GM23338 (cell line): ENCODE measurements around the gene TEKTIP1. TPM values are rescaled to one million over a fixed set of nuclear protein-coding genes. Genes with fewer than 3 reads are reported as not detected.

Experiments used
- ATAC-seq: fragments of 200-7000 bp; cut with Tn5 transposase; 3 replicates; pipeline ENCODE4 v1.9.1; 2020
- DNase-seq: peaks from one replicate; pipeline ENCODE4 v3.0.0-alpha.2; 2015; ENCODE audit warnings: low spot score
- H2AFZ ChIP-seq: fragments of 200-600 bp; sonication (generic); 2 replicates; pipeline ENCODE4 v1.8.0; 2016; ENCODE audit warnings: antibody characterized with exemption, mild to moderate bottlenecking, moderate library complexity
- H3F3A ChIP-seq: fragments of 200-600 bp; sonication (generic); replicated peaks from 2 replicates; pipeline ENCODE4 v1.8.0; 2017; ENCODE audit warnings: antibody characterized with exemption, mixed run types, low read depth
- H3K27ac ChIP-seq: fragments of 200-600 bp; sonication (generic); 2 replicates; pipeline ENCODE4 v1.6.1; 2016; ENCODE audit warnings: low read depth
- H3K27me3 ChIP-seq: fragments of 200-600 bp; sonication (generic); 2 replicates; pipeline ENCODE4 v1.8.0; 2016; ENCODE audit warnings: mild to moderate bottlenecking, mixed run types, moderate library complexity; ENCODE audit not compliant: insufficient read depth
- H3K36me3 ChIP-seq: fragments of 200-600 bp; sonication (generic); 2 replicates; pipeline ENCODE4 v1.8.0; 2016; ENCODE audit warnings: mild to moderate bottlenecking; ENCODE audit not compliant: insufficient read depth
- H3K4me1 ChIP-seq: fragments of 200-600 bp; sonication (generic); 2 replicates; pipeline ENCODE4 v1.8.0; 2016; ENCODE audit warnings: mild to moderate bottlenecking, moderate library complexity; ENCODE audit not compliant: insufficient read depth
- H3K4me2 ChIP-seq: fragments of 200-600 bp; sonication (generic); 2 replicates; pipeline ENCODE4 v1.7.1; 2017; ENCODE audit warnings: mixed run types
- H3K4me3 ChIP-seq: fragments of 200-600 bp; sonication (generic); 2 replicates; pipeline ENCODE4 v1.6.1; 2016; ENCODE audit warnings: mixed run types
- H3K79me2 ChIP-seq: fragments of 200-600 bp; sonication (generic); replicated peaks from 2 replicates; pipeline ENCODE4 v1.8.0; 2017; ENCODE audit warnings: mild to moderate bottlenecking; ENCODE audit not compliant: insufficient read depth
- H3K9me2 ChIP-seq: fragments of 200-600 bp; sonication (generic); 2 replicates; pipeline ENCODE4 v1.8.0; 2017; ENCODE audit not compliant: insufficient read depth
- H4K20me1 ChIP-seq: fragments of 200-600 bp; sonication (generic); replicated peaks from 2 replicates; pipeline ENCODE4 v1.8.0; 2017; ENCODE audit warnings: mild to moderate bottlenecking; ENCODE audit not compliant: insufficient read depth
- H3K27ac Mint-ChIP-seq: 2 replicates; pipeline ENCODE4 v1.8.0; 2020; ENCODE audit warnings: inconsistent platforms, mild to moderate bottlenecking, moderate library complexity, mixed read lengths
- H3K27me3 Mint-ChIP-seq: 3 replicates; pipeline ENCODE4 v1.8.0; 2022; ENCODE audit warnings: low read depth, mild to moderate bottlenecking, moderate library complexity, mixed read lengths, inconsistent platforms; ENCODE audit not compliant: insufficient read depth, poor library complexity
- H3K36me3 Mint-ChIP-seq: 3 replicates; pipeline ENCODE4 v1.8.0; 2021; ENCODE audit warnings: low read depth, mild to moderate bottlenecking, inconsistent platforms, moderate library complexity, mixed read lengths
- H3K4me1 Mint-ChIP-seq: 3 replicates; pipeline ENCODE4 v1.8.0; 2020; ENCODE audit warnings: mild to moderate bottlenecking, inconsistent platforms, mixed read lengths
- H3K4me3 Mint-ChIP-seq: 3 replicates; pipeline ENCODE4 v1.8.0; 2021; ENCODE audit warnings: moderate library complexity, mild to moderate bottlenecking, inconsistent platforms, mixed read lengths
- H3K9me3 Mint-ChIP-seq: 3 replicates; pipeline ENCODE4 v1.8.0; 2020; ENCODE audit warnings: moderate library complexity, mild to moderate bottlenecking, inconsistent platforms, mixed read lengths
- CREB1 ChIP-seq: fragments of 250-450 bp; sonication (Bioruptor Pico); IDR thresholded peaks from 2 replicates; pipeline ENCODE4 v1.5.0; 2020; ENCODE audit warnings: low read depth, mild to moderate bottlenecking, moderate library complexity
- EZH2 ChIP-seq: fragments of 200-600 bp; sonication (generic); IDR thresholded peaks from one replicate; pipeline ENCODE4 v1.8.0; 2017; ENCODE audit warnings: antibody characterized with exemption, mild to moderate bottlenecking, low read depth; ENCODE audit not compliant: unreplicated experiment
- EZH2phosphoT487 ChIP-seq: fragments of 200-600 bp; sonication (generic); IDR thresholded peaks from one replicate; pipeline ENCODE4 v1.8.1; 2018; ENCODE audit warnings: antibody characterized with exemption; ENCODE audit not compliant: unreplicated experiment
- JUNB ChIP-seq: IDR thresholded peaks from one replicate; pipeline ENCODE4 v1.6.1; 2016; ENCODE audit warnings: antibody characterized with exemption; ENCODE audit not compliant: unreplicated experiment
- NANOG ChIP-seq: IDR thresholded peaks from 2 replicates; pipeline ENCODE4 v1.6.1; 2016; ENCODE audit warnings: antibody characterized with exemption, borderline replicate concordance
- POLR2AphosphoS5 ChIP-seq: IDR thresholded peaks from 2 replicates; pipeline ENCODE4 v1.6.1; 2016; ENCODE audit warnings: antibody characterized with exemption, low read depth
- REST ChIP-seq: IDR thresholded peaks from one replicate; pipeline ENCODE4 v1.6.1; 2018; ENCODE audit warnings: antibody characterized with exemption; ENCODE audit not compliant: unreplicated experiment
- STAT1 ChIP-seq: IDR thresholded peaks from one replicate; pipeline ENCODE4 v1.6.1; 2016; ENCODE audit warnings: antibody characterized with exemption; ENCODE audit not compliant: unreplicated experiment
- ZNF114 ChIP-seq: fragments of 250-450 bp; sonication (Bioruptor Pico); IDR thresholded peaks from 2 replicates; pipeline ENCODE4 v1.5.0; 2020; ENCODE audit warnings: mild to moderate bottlenecking, moderate library complexity
- ZNF331 ChIP-seq: fragments of 250-450 bp; sonication (Bioruptor Pico); IDR thresholded peaks from 2 replicates; pipeline ENCODE4 v1.5.0; 2020; ENCODE audit warnings: low read depth, mild to moderate bottlenecking, moderate library complexity
- polyA plus RNA-seq: library from polyadenylated mRNA; unstranded; fragments of >200 nt; fragmentation: Nextera tagmentation; extraction: Ambion mirVana; gene quantifications from 2 replicates; pipeline ENCODE4 v1.2.1, GENCODE V29; 2016
- total RNA-seq: library from RNA; depleted of rRNA; stranded (reverse); fragments of >200 nt; shearing (Covaris generic); gene quantifications from 2 replicates; pipeline ENCODE4 v1.2.3, GENCODE V29; 2014
- TF ChIP-seq, protein P1 (sequence below): IDR thresholded peaks from 2 replicates; pipeline ENCODE4 v1.6.1; 2016; ENCODE audit warnings: antibody characterized with exemption
- TF ChIP-seq, protein P2 (sequence below): fragments of 250-450 bp; sonication (Bioruptor Pico); IDR thresholded peaks from 2 replicates; pipeline ENCODE4 v1.5.0; 2020; ENCODE audit warnings: mild to moderate bottlenecking, moderate library complexity
- TF ChIP-seq, protein P3 (sequence below), 2 experiments: fragments of 200-600 bp in 1 of 2; sonication (generic) in 1 of 2; conservative IDR thresholded peaks; 2 replicates each; pipeline versions ENCODE4 v1.5.1 to v1.6.1; 2016 to 2017; ENCODE audit warnings: antibody characterized with exemption in 2 of 2, low read depth in 2 of 2, mild to moderate bottlenecking in 2 of 2, moderate library complexity in 1 of 2

TEKTIP1 gene
- total and polyA plus RNA-seq, 2 experiments from 2014 or later, result not detected

GRCh38 chr19:3537438-3538240 lies 1.3 kb upstream of the TEKTIP1 start:
- Histone ChIP-seq H3K27me3 (no peaks in the 10 kb centered on the region), H3K4me1 (no peaks in the 10 kb centered on the region), H3F3A (peaks cover 7% of the 10 kb centered on the region; the same call in 1 of the 2 replicates), H3K9me2 (no peaks in the 10 kb centered on the region), H3K27ac (no peak overlapping the region), H3K79me2 (no peaks in the 10 kb centered on the region), H3K4me2 (no peak overlapping the region), H3K36me3 (no peaks in the 10 kb centered on the region), H3K4me3 (no peak overlapping the region), H2AFZ (no peak overlapping the region), H4K20me1 (no peaks in the 10 kb centered on the region; the same call in 1 of the 2 replicates)
- no peak for DNase-seq
- H3K9me3 Mint-ChIP-seq, result 0 out of 3 replicates have a peak, but pooled peaks cover 3% of the 10 kb centered on the region
- H3K4me1 Mint-ChIP-seq, result peaks cover 10% of the 10 kb centered on the region; the same call in 2 of the 3 replicates
- H3K27me3 Mint-ChIP-seq, result peaks cover 20% of the 10 kb centered on the region
- no peak overlapping the region for H3K27ac Mint-ChIP-seq
- H3K36me3 Mint-ChIP-seq, result peaks cover 28% of the 10 kb centered on the region
- no peak overlapping the region for H3K4me3 Mint-ChIP-seq
- TF ChIP-seq ZNF331 (CRISPR knock-in tag) (no peak), POLR2AphosphoS5 (no peak), CREB1 (CRISPR knock-in tag) (no peak), STAT1 (no peak), EZH2 (no peak), EZH2phosphoT487 (no peak), JUNB (no peak), NANOG (no peak), ZNF114 (CRISPR knock-in tag) (no peak), REST (no peak)
- TF ChIP-seq, protein P1, sequence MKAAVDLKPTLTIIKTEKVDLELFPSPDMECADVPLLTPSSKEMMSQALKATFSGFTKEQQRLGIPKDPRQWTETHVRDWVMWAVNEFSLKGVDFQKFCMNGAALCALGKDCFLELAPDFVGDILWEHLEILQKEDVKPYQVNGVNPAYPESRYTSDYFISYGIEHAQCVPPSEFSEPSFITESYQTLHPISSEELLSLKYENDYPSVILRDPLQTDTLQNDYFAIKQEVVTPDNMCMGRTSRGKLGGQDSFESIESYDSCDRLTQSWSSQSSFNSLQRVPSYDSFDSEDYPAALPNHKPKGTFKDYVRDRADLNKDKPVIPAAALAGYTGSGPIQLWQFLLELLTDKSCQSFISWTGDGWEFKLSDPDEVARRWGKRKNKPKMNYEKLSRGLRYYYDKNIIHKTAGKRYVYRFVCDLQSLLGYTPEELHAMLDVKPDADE, result no peak
- TF ChIP-seq, protein P2, sequence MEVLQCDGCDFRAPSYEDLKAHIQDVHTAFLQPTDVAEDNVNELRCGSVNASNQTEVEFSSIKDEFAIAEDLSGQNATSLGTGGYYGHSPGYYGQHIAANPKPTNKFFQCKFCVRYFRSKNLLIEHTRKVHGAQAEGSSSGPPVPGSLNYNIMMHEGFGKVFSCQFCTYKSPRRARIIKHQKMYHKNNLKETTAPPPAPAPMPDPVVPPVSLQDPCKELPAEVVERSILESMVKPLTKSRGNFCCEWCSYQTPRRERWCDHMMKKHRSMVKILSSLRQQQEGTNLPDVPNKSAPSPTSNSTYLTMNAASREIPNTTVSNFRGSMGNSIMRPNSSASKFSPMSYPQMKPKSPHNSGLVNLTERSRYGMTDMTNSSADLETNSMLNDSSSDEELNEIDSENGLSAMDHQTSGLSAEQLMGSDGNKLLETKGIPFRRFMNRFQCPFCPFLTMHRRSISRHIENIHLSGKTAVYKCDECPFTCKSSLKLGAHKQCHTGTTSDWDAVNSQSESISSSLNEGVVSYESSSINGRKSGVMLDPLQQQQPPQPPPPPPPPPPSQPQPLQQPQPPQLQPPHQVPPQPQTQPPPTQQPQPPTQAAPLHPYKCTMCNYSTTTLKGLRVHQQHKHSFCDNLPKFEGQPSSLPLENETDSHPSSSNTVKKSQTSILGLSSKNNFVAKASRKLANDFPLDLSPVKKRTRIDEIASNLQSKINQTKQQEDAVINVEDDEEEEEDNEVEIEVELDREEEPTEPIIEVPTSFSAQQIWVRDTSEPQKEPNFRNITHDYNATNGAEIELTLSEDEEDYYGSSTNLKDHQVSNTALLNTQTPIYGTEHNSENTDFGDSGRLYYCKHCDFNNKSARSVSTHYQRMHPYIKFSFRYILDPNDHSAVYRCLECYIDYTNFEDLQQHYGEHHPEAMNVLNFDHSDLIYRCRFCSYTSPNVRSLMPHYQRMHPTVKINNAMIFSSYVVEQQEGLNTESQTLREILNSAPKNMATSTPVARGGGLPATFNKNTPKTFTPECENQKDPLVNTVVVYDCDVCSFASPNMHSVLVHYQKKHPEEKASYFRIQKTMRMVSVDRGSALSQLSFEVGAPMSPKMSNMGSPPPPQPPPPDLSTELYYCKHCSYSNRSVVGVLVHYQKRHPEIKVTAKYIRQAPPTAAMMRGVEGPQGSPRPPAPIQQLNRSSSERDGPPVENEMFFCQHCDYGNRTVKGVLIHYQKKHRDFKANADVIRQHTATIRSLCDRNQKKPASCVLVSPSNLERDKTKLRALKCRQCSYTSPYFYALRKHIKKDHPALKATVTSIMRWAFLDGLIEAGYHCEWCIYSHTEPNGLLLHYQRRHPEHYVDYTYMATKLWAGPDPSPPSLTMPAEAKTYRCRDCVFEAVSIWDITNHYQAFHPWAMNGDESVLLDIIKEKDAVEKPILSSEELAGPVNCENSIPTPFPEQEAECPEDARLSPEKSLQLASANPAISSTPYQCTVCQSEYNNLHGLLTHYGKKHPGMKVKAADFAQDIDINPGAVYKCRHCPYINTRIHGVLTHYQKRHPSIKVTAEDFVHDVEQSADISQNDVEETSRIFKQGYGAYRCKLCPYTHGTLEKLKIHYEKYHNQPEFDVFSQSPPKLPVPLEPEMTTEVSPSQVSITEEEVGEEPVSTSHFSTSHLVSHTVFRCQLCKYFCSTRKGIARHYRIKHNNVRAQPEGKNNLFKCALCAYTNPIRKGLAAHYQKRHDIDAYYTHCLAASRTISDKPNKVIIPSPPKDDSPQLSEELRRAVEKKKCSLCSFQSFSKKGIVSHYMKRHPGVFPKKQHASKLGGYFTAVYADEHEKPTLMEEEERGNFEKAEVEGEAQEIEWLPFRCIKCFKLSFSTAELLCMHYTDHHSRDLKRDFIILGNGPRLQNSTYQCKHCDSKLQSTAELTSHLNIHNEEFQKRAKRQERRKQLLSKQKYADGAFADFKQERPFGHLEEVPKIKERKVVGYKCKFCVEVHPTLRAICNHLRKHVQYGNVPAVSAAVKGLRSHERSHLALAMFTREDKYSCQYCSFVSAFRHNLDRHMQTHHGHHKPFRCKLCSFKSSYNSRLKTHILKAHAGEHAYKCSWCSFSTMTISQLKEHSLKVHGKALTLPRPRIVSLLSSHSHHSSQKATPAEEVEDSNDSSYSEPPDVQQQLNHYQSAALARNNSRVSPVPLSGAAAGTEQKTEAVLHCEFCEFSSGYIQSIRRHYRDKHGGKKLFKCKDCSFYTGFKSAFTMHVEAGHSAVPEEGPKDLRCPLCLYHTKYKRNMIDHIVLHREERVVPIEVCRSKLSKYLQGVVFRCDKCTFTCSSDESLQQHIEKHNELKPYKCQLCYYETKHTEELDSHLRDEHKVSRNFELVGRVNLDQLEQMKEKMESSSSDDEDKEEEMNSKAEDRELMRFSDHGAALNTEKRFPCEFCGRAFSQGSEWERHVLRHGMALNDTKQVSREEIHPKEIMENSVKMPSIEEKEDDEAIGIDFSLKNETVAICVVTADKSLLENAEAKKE (CRISPR knock-in tag), result no peak
- TF ChIP-seq, protein P3, sequence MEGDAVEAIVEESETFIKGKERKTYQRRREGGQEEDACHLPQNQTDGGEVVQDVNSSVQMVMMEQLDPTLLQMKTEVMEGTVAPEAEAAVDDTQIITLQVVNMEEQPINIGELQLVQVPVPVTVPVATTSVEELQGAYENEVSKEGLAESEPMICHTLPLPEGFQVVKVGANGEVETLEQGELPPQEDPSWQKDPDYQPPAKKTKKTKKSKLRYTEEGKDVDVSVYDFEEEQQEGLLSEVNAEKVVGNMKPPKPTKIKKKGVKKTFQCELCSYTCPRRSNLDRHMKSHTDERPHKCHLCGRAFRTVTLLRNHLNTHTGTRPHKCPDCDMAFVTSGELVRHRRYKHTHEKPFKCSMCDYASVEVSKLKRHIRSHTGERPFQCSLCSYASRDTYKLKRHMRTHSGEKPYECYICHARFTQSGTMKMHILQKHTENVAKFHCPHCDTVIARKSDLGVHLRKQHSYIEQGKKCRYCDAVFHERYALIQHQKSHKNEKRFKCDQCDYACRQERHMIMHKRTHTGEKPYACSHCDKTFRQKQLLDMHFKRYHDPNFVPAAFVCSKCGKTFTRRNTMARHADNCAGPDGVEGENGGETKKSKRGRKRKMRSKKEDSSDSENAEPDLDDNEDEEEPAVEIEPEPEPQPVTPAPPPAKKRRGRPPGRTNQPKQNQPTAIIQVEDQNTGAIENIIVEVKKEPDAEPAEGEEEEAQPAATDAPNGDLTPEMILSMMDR (conservative IDR thresholded peaks at IDR 0.05; ENCODE audit: low read depth in 2 of 2), result no peak
- ATAC-seq, result peak; percentile 22
